ENCODE data around the gene DPH3. TPM values are rescaled to one million over a fixed set of nuclear protein-coding genes. Genes with fewer than 3 reads are reported as not detected.

DPH3 gene
- total and polyA plus RNA-seq, 8 donors = 4.7 to 21.2 (median 17.4) TPM

DNA sequence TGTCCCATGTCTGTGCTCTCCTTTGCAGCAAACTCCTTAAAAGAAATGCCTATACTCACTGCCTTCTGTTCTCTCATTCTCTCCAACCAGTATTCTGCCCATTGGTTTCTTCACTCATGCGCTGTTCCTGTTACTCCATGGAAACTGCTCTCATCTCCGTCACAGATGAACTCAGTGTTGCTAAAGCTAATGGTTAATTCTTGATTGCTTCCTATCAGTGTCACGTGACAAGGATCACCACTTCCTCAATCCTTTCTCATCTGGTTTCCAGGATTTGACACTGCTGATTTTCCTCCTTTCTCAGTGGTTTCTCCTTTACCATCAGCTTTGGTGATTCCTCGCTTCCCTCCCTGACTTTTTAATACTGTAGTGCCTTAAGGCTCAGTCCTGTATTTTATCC is 2.6 kb downstream of the DPH3 start:
- 61 to 90% (median 71%) methylated on average over 4 of the region's 4 CpGs for WGBS, 5 donors
- Histone ChIP-seq H3K4me3 (no peak overlapping the region), H3K27ac (no peak overlapping the region)

DNA sequence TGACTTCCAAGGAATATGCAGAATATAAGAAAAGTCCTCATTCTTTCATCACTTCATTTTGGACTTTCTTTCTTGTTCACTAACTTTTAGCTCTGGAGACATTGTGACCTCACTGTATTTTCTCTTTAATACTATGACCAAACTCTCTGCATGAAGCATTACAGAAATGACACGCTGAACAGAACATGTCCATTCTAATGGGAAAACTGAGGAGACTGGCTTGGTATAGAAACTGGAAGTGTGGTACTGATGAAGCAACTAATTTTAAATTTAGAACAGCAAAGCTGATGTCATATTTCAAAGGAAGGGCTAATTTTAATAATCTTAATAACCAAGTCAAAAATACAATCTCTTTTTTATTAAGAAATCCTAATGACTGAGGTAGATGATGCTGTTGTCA is 4.7 kb downstream of the DPH3 start:
- Histone ChIP-seq H3K9me3 (no peaks in the 10 kb centered on the region), H3K4me3 (no peak overlapping the region), H3K27ac (no peak overlapping the region), H3K36me3 (peaks cover 0 to 44% (median 37%) of the 10 kb centered on the region in 4 donors), H3K4me1 (peaks cover 10 to 30% (median 23%) of the 10 kb centered on the region in 4 donors), H3K27me3 (no peaks in the 10 kb centered on the region)
- DNase-seq = no peak
- 75 to 87% (median 78%) methylated on average over 1 of the region's 1 CpG for WGBS, 5 donors
- intact Hi-C loops (cut with DNase I; ENCODE audit: low total_unique reads) = no loop called here
- TF ChIP-seq POLR2AphosphoS5 (IDR thresholded peaks at IDR 0.05) = no peak
- TF ChIP-seq, protein P1, sequence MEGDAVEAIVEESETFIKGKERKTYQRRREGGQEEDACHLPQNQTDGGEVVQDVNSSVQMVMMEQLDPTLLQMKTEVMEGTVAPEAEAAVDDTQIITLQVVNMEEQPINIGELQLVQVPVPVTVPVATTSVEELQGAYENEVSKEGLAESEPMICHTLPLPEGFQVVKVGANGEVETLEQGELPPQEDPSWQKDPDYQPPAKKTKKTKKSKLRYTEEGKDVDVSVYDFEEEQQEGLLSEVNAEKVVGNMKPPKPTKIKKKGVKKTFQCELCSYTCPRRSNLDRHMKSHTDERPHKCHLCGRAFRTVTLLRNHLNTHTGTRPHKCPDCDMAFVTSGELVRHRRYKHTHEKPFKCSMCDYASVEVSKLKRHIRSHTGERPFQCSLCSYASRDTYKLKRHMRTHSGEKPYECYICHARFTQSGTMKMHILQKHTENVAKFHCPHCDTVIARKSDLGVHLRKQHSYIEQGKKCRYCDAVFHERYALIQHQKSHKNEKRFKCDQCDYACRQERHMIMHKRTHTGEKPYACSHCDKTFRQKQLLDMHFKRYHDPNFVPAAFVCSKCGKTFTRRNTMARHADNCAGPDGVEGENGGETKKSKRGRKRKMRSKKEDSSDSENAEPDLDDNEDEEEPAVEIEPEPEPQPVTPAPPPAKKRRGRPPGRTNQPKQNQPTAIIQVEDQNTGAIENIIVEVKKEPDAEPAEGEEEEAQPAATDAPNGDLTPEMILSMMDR (IDR thresholded peaks at IDR 0.05) = no peak
- no peak for TF ChIP-seq EP300 (IDR thresholded peaks at IDR 0.05)
- TF ChIP-seq POLR2A (IDR thresholded peaks at IDR 0.05) = no peak

More for the DNA sequence above, 2.6 kb downstream of the DPH3 start:
- Histone ChIP-seq H3K27me3 (no peaks in the 10 kb centered on the region), H3K4me1 (peaks cover 17 to 48% (median 40%) of the 10 kb centered on the region in 4 donors), H3K36me3 (peaks cover 0 to 40% (median 37%) of the 10 kb centered on the region in 4 donors), H3K9me3 (no peaks in the 10 kb centered on the region)
- no peak for TF ChIP-seq POLR2A (IDR thresholded peaks at IDR 0.05)
- no peak for TF ChIP-seq POLR2AphosphoS5 (IDR thresholded peaks at IDR 0.05)
- no peak for TF ChIP-seq EP300 (IDR thresholded peaks at IDR 0.05)
- TF ChIP-seq, protein P1 (IDR thresholded peaks at IDR 0.05) = no peak
- intact Hi-C loops (cut with DNase I; ENCODE audit: low total_unique reads) = no loop called here
- no peak for DNase-seq

DNA sequence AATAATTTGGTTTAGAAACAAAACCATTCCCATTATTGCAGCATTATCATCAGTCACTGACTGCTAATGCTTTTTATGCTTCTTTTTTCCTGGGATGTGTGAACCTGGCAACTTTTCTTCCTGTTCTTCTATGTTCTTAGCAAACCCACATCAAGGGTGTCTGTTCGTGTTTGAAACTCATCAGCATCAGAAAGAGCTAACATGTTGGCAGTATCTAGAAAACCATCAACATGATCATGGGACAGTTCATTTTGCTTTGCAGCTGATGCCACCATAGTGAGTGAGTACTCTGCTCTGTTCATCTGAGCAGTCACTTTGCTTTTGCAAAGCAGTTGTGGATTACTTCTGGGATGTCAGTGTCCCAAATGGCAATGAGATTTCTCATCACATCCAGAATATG is 5.9 kb downstream of the DPH3 start:
- peaks cover 0 to 44% (median 37%) of the 10 kb centered on the region in 4 donors for H3K36me3 ChIP-seq
- no peak overlapping the region for H3K4me3 ChIP-seq
- no peak for DNase-seq
- H3K27me3 ChIP-seq = no peaks in the 10 kb centered on the region
- no peak overlapping the region for H3K27ac ChIP-seq
- WGBS, 5 donors = 74 to 100% (median 82%) methylated on average over 1 of the region's 1 CpG
- no peaks in the 10 kb centered on the region for H3K9me3 ChIP-seq
- TF ChIP-seq POLR2A (IDR thresholded peaks at IDR 0.05) (no peak), POLR2AphosphoS5 (IDR thresholded peaks at IDR 0.05) (no peak), EP300 (IDR thresholded peaks at IDR 0.05) (no peak)
- TF ChIP-seq, protein P1 (IDR thresholded peaks at IDR 0.05) = no peak
- intact Hi-C loops (cut with DNase I; ENCODE audit: low total_unique reads) = no loop called here
- peaks cover 10 to 25% (median 17%) of the 10 kb centered on the region in 4 donors for H3K4me1 ChIP-seq

DNA sequence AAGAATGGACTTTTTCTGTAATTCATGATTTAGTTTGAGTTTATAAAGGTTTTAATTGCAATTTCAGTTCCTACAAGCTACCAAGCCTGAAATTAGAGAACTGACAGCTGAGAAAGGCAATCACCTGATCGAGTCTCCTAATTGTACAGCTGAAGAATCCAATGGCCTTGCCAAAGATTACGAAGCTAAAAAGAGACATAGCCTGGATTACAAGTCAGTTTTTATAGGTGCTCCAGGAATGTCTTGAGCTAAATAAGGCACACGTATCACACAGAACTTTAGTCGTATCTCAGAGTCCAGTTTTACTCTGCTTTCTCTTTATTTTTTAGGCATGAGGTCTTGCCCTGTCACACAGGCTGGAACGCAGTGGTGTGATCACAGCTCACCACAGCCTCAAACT is 6.6 kb downstream of the DPH3 start:
- DNase-seq = no peak
- H3K4me3 ChIP-seq = no peak overlapping the region
- H3K27me3 ChIP-seq = no peaks in the 10 kb centered on the region
- peaks cover 0 to 44% (median 37%) of the 10 kb centered on the region in 4 donors for H3K36me3 ChIP-seq
- no peak for TF ChIP-seq POLR2AphosphoS5 (IDR thresholded peaks at IDR 0.05)
- TF ChIP-seq POLR2A (IDR thresholded peaks at IDR 0.05) = no peak
- TF ChIP-seq, protein P1 (IDR thresholded peaks at IDR 0.05) = no peak
- no peak for TF ChIP-seq EP300 (IDR thresholded peaks at IDR 0.05)
- 76 to 93% (median 81%) methylated on average over 5 of the region's 5 CpGs for WGBS, 5 donors
- H3K27ac ChIP-seq = no peak overlapping the region
- peaks cover 3 to 24% (median 10%) of the 10 kb centered on the region in 4 donors for H3K4me1 ChIP-seq
- intact Hi-C loops (cut with DNase I; ENCODE audit: low total_unique reads) = no loop called here
- H3K9me3 ChIP-seq = no peaks in the 10 kb centered on the region

All from stomach (tissue), 9 donors.